SU-DHL-6 (cell line): ENCODE data around the gene LTBP4.

Experiments
- CTCF ChIP-seq: fragments of 200-600 bp; sonication (generic); IDR thresholded peaks from one replicate; pipeline ENCODE4 v1.5.1; 2017; ENCODE audit warnings: antibody characterized with exemption, mild to moderate bottlenecking, low read length, moderate library complexity; ENCODE audit not compliant: insufficient read depth, poor library complexity, severe bottlenecking
- EZH2phosphoT487 ChIP-seq: fragments of 200-600 bp; sonication (generic), shearing (Covaris generic); conservative IDR thresholded peaks from 2 replicates; pipeline ENCODE4 v1.6.1; 2018; ENCODE audit warnings: mild to moderate bottlenecking, antibody characterized with exemption, low read length, moderate library complexity, mixed read lengths

DNA sequence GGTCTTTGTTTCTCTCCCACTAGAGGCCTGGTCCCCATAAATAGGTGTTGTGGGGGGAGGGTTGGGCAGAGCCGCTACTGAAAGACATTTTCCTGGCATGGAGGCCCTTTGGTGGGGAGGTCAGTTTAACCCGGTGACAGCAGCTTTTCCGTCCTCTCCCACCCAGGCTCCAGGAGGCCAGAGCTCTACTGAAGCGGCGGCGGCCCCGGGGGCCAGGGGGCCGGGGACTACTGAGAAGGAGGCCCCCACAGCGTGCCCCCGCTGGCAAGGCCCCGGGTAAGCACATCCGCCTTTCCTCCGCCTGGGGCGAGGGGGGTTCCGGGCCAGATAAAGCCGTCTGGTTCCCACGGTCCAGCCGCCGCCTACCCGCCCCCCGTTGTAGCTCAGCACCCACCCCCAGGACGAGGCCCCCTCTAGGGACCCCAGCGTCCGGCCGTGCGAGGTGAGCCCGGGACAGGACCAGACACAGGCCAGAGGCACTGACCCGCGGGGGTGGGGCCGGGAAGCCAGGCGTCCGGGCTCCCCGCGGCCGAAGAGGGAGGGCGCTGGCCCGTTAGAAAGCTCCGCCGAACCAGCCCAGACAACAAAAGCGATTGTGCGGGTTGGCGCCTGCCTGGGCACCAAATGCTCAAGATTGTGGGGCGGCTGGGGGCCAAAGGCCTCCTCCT, 1.1 kb upstream of the LTBP4 start:
- TF ChIP-seq CTCF (no peak), EZH2phosphoT487 (no peak)
